IMR-90 (cell line): Measurements from ENCODE around the gene ARHGAP28. TPM values are rescaled to one million over a fixed set of nuclear protein-coding genes. Genes with fewer than 3 reads are reported as not detected.

ENCODE experiments used
- ATAC-seq: fragments of 200-7000 bp; cut with Tn5 transposase; 2 replicates; pipeline ENCODE4 v1.9.1; 2020; ENCODE audit warnings: low read depth, mild to moderate bottlenecking, moderate library complexity
- BruUV-seq: library from RNA; stranded (reverse); fragments of 400-500 nt; replicated peaks from 2 replicates; lab custom pipeline; 2021; lab: Mats Ljungman, UMichigan
- CTCF ChIA-PET: fragments of 300-600 bp; formaldehyde crosslinking; extraction: SDS; loops from one replicate; lab custom pipeline; 2021; ENCODE audit warnings: antibody characterized with exemption; lab: Yijun Ruan, JAX
- POLR2A ChIA-PET: fragments of 300-600 bp; sonication (Branson Sonifier 250); formaldehyde crosslinking; loops from one replicate; lab custom pipeline; 2022; ENCODE audit warnings: antibody characterized with exemption; ENCODE audit not compliant: unreplicated experiment; lab: Charles Lee
- DNase-seq: peaks from one replicate; pipeline ENCODE4 v3.0.0; 2013
- H2AFZ ChIP-seq: replicated peaks from 2 replicates; pipeline ENCODE3; 2013; ENCODE audit warnings: low read length, mild to moderate bottlenecking; ENCODE audit not compliant: poor library complexity
- H2AK5ac ChIP-seq: 2 replicates; pipeline ENCODE4 v1.6.1; 2013; ENCODE audit warnings: low read depth, low read length, inconsistent platforms
- H2AK9ac ChIP-seq: replicated peaks from 2 replicates; pipeline ENCODE3; 2013; ENCODE audit warnings: mild to moderate bottlenecking, low read depth, low read length, moderate library complexity; ENCODE audit not compliant: poor library complexity
- H2BK120ac ChIP-seq: 2 replicates; pipeline ENCODE4 v1.6.1; 2013; ENCODE audit warnings: low read depth, low read length, inconsistent platforms
- H2BK15ac ChIP-seq: 3 replicates; pipeline ENCODE4 v1.6.1; 2013; ENCODE audit warnings: low read depth, low read length, inconsistent platforms
- H2BK20ac ChIP-seq: 2 replicates; pipeline ENCODE4 v1.6.1; 2013; ENCODE audit warnings: low read depth, mild to moderate bottlenecking, inconsistent platforms, low read length, moderate library complexity
- H2BK5ac ChIP-seq: 2 replicates; pipeline ENCODE4 v1.6.1; 2013; ENCODE audit warnings: mild to moderate bottlenecking, low read depth, low read length, inconsistent platforms; ENCODE audit not compliant: poor library complexity, severe bottlenecking
- H3K14ac ChIP-seq: replicated peaks from 2 replicates; pipeline ENCODE4 v1.6.1; 2013; ENCODE audit warnings: low read depth, low read length, inconsistent platforms
- H3K18ac ChIP-seq: 2 replicates; pipeline ENCODE4 v1.6.1; 2013; ENCODE audit warnings: low read depth, low read length, control low read depth
- H3K23ac ChIP-seq: 2 replicates; pipeline ENCODE4 v1.6.1; 2013; ENCODE audit warnings: low read depth, low read length, inconsistent platforms
- H3K27ac ChIP-seq: 2 replicates; pipeline ENCODE4 v1.5.1; 2013; ENCODE audit warnings: mild to moderate bottlenecking, control low read depth, low read length; ENCODE audit not compliant: insufficient read depth
- H3K27me3 ChIP-seq: 2 replicates; pipeline ENCODE4 v1.6.1; 2013; ENCODE audit warnings: low read length; ENCODE audit not compliant: control insufficient read depth, insufficient read depth
- H3K36me3 ChIP-seq: 2 replicates; pipeline ENCODE4 v1.6.1; 2013; ENCODE audit warnings: low read length, mixed read lengths; ENCODE audit not compliant: control insufficient read depth, insufficient read depth
- H3K4ac ChIP-seq: 2 replicates; pipeline ENCODE4 v1.6.1; 2013; ENCODE audit warnings: low read depth, low read length, inconsistent platforms
- H3K4me1 ChIP-seq: 2 replicates; pipeline ENCODE4 v1.6.1; 2013; ENCODE audit warnings: low read length, mixed read lengths; ENCODE audit not compliant: control insufficient read depth, insufficient read depth
- H3K4me2 ChIP-seq: 2 replicates; pipeline ENCODE4 v1.6.1; 2013; ENCODE audit warnings: low read depth, mild to moderate bottlenecking, control low read depth, low read length, moderate library complexity
- H3K4me3 ChIP-seq: 2 replicates; pipeline ENCODE4 v1.5.1; 2013; ENCODE audit warnings: low read depth, mild to moderate bottlenecking, control low read depth, low read length, moderate library complexity; ENCODE audit not compliant: insufficient read depth
- H3K56ac ChIP-seq: 2 replicates; pipeline ENCODE4 v1.6.1; 2013; ENCODE audit warnings: low read length, inconsistent platforms; ENCODE audit not compliant: insufficient read depth; ENCODE audit errors: extremely low read depth
- H3K79me1 ChIP-seq, 2 experiments: 2 replicates each; pipeline ENCODE4 v1.6.1; 2013; ENCODE audit warnings: low read length in 2 of 2, inconsistent platforms in 1 of 2, low read depth in 1 of 2
- H3K9ac ChIP-seq: 2 replicates; pipeline ENCODE4 v1.6.1; 2013; ENCODE audit warnings: low read depth, low read length, control low read depth
- H3K9me1 ChIP-seq: 2 replicates; pipeline ENCODE4 v1.6.1; 2013; ENCODE audit warnings: low read length, inconsistent platforms; ENCODE audit not compliant: insufficient read depth
- H3K9me3 ChIP-seq: 2 replicates; pipeline ENCODE4 v1.6.1; 2013; ENCODE audit warnings: low read length; ENCODE audit not compliant: control insufficient read depth, insufficient read depth
- H4K20me1 ChIP-seq: 2 replicates; pipeline ENCODE4 v1.6.1; 2013; ENCODE audit warnings: low read length, inconsistent platforms; ENCODE audit not compliant: insufficient read depth
- H4K5ac ChIP-seq: 2 replicates; pipeline ENCODE4 v1.6.1; 2013; ENCODE audit warnings: mild to moderate bottlenecking, low read depth, low read length, control low read depth
- H4K8ac ChIP-seq, 2 experiments: 2 replicates each; pipeline ENCODE4 v1.6.1; 2013; ENCODE audit warnings: low read depth in 2 of 2, low read length in 2 of 2, control low read depth in 1 of 2, inconsistent platforms in 1 of 2
- H4K91ac ChIP-seq: 2 replicates; pipeline ENCODE4 v1.6.1; 2013; ENCODE audit warnings: low read depth, low read length, inconsistent platforms; ENCODE audit not compliant: insufficient read depth
- BHLHE40 ChIP-seq: fragments of 150-350 bp; IDR thresholded peaks from 2 replicates; pipeline ENCODE4 v1.6.1; 2016; ENCODE audit warnings: mild to moderate bottlenecking, low read depth, low read length
- CHD1 ChIP-seq: IDR thresholded peaks from 2 replicates; pipeline ENCODE4 v1.6.1; 2012; ENCODE audit warnings: low read depth, low read length, improper control_type of control experiment
- MAFK ChIP-seq: IDR thresholded peaks from 2 replicates; pipeline ENCODE4 v1.6.1; 2012; ENCODE audit warnings: low read depth, low read length, improper control_type of control experiment
- MAZ ChIP-seq: IDR thresholded peaks from 2 replicates; pipeline ENCODE4 v1.6.1; 2012; ENCODE audit warnings: low read depth, mild to moderate bottlenecking, low read length, improper control_type of control experiment, moderate library complexity, borderline replicate concordance
- NFE2L2 ChIP-seq: fragments of 150-350 bp; IDR thresholded peaks from 2 replicates; pipeline ENCODE4 v1.6.1; 2016; ENCODE audit warnings: low read depth, mild to moderate bottlenecking, low read length
- RCOR1 ChIP-seq: IDR thresholded peaks from 2 replicates; pipeline ENCODE4 v1.6.1; 2012; ENCODE audit warnings: mild to moderate bottlenecking, low read length, improper control_type of control experiment; ENCODE audit not compliant: insufficient replicate concordance
- RFX5 ChIP-seq: IDR thresholded peaks from 2 replicates; pipeline ENCODE4 v1.8.0; 2012; ENCODE audit warnings: low read depth, mild to moderate bottlenecking, low read length, moderate library complexity
- WGBS, 2 experiments: methylation state at CpG; one replicate each; pipeline versions ENCODE4 v1.1.5 to v1.1.7; 2013; ENCODE audit warnings: missing lambda C conversion rate in 2 of 2; ENCODE audit not compliant: insufficient read length in 1 of 2; ENCODE audit errors: extremely low coverage in 2 of 2; 5-methylcytosine and 5-hydroxymethylcytosine counted together
- dilution Hi-C: fragments of 300-500 bp; cut with HindIII; formaldehyde crosslinking; loops from one replicate; pipeline ENCODE4 v1.14.3; 2018; ENCODE audit warnings: low sequenced_read_pairs; ENCODE audit not compliant: unreplicated experiment
- in situ Hi-C: fragments of 300-500 bp; cut with MboI; formaldehyde crosslinking; loops from 3 replicates; pipeline ENCODE4 v1.14.3; 2019; ENCODE audit warnings: low sequenced_read_pairs, inconsistent platforms, mixed read lengths
- intact Hi-C: fragments of 100-400 bp; cut with micrococcal nuclease; formaldehyde crosslinking; loops from 2 replicates; pipeline ENCODE4 v1.10.0; 2022
- polyA plus RNA-seq, 3 experiments: library from polyadenylated mRNA; depleted of rRNA; stranded (reverse); fragments of >200 nt; gene quantifications; 2 replicates each; pipeline ENCODE4 v1.2.3, GENCODE V29; 2012; ENCODE audit warnings: low replicate concordance in 1 of 3
- total RNA-seq: library from RNA; depleted of rRNA; stranded (reverse); fragments of >200 nt; gene quantifications from 2 replicates; pipeline ENCODE4 v1.2.3, GENCODE V29; 2012
- TF ChIP-seq, protein P1 (sequence below): fragments of 150-350 bp; IDR thresholded peaks from 2 replicates; pipeline ENCODE4 v1.6.1; 2016; ENCODE audit warnings: low read depth, mild to moderate bottlenecking, low read length, moderate library complexity, borderline replicate concordance

The ARHGAP28 gene
- total and polyA plus RNA-seq, 2 of the 4 experiments (the other 2 are of a cell fraction), result 1.8 to 3.8 TPM

DNA sequence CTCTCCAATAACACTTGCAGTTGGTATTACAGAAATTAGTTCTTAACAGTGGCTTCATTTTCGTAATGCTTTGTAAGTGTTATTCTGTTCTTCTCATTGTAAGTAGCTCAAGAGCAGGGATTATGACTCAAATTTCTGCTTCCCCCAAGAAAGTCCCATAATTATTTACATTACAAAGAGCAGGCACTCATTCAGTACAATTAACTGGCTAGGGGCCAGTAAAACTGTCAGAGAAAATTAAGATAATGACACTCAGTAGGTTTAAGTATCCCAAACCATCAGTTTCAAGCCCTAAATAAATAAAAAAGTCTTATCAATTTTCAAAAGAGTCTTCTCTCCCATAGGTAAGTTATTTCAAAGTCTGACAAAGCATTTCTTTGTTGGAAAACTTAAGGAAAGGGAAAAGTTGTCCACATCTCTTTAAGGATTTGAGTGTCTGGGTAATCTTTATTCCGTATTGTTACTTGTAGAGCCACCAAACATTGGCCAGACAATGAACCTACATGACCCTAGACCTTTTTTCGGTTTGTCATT is 137.1 kb downstream of the ARHGAP28 start:
- Histone ChIP-seq H2AK9ac (no peak overlapping the region), H4K5ac (no peak overlapping the region), H3K79me1 (no peaks in the 10 kb centered on the region), H2BK5ac (no peak overlapping the region), H3K18ac (no peak overlapping the region), H3K27me3 (no peaks in the 10 kb centered on the region), H2BK15ac (no peak overlapping the region), H3K14ac (no peak overlapping the region; the same call in 1 of the 2 replicates), H3K9me1 (no peaks in the 10 kb centered on the region), H3K56ac (no peak overlapping the region), H2AFZ (no peak overlapping the region), H4K91ac (no peak overlapping the region), H3K27ac (no peak overlapping the region; the same call in 1 of the 2 replicates), H2BK20ac (no peak overlapping the region), H4K8ac (no peak overlapping the region), H3K23ac (no peak overlapping the region), H3K4me3 (no peak overlapping the region), H3K36me3 (peaks cover 21% of the 10 kb centered on the region), H3K9ac (no peak overlapping the region), H4K20me1 (no peaks in the 10 kb centered on the region), H3K9me3 (no peaks in the 10 kb centered on the region), H3K4ac (no peak overlapping the region), H2AK5ac (no peak overlapping the region), H3K4me2 (no peak overlapping the region), H2BK120ac (no peak overlapping the region), H3K4me1 (peaks cover 2% of the 10 kb centered on the region; the same call in 1 of the 2 replicates)
- no peak for ATAC-seq
- dilution Hi-C loops (no loop called here), in situ Hi-C loops (no loop called here), intact Hi-C loops (no loop called here)
- WGBS, 2 experiments, result no CpG with 5 or more reads among the region's 3 CpGs
- no peak for DNase-seq
- POLR2A ChIA-PET, result no interaction called here
- BruUV-seq, result no TSS peak
- CTCF ChIA-PET, result no interaction called here
- TF ChIP-seq MAZ, result no peak
- TF ChIP-seq BHLHE40, result no peak
- TF ChIP-seq, protein P1, sequence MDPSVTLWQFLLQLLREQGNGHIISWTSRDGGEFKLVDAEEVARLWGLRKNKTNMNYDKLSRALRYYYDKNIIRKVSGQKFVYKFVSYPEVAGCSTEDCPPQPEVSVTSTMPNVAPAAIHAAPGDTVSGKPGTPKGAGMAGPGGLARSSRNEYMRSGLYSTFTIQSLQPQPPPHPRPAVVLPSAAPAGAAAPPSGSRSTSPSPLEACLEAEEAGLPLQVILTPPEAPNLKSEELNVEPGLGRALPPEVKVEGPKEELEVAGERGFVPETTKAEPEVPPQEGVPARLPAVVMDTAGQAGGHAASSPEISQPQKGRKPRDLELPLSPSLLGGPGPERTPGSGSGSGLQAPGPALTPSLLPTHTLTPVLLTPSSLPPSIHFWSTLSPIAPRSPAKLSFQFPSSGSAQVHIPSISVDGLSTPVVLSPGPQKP, result no peak
- TF ChIP-seq RCOR1, result no peak
- TF ChIP-seq RFX5, result no peak
- TF ChIP-seq MAFK, result no peak
- TF ChIP-seq CHD1, result no peak
- no peak for TF ChIP-seq NFE2L2
